IMR-90 (cell line): Measurements from ENCODE around the gene SLC38A3.

Experiments used
- CHD1 ChIP-seq: IDR thresholded peaks from 2 replicates; pipeline ENCODE4 v1.6.1; 2012; ENCODE audit warnings: low read depth, low read length, improper control_type of control experiment
- MAZ ChIP-seq: IDR thresholded peaks from 2 replicates; pipeline ENCODE4 v1.6.1; 2012; ENCODE audit warnings: low read depth, mild to moderate bottlenecking, low read length, improper control_type of control experiment, moderate library complexity, borderline replicate concordance
- MXI1 ChIP-seq: IDR thresholded peaks from 2 replicates; pipeline ENCODE4 v1.6.1; 2012; ENCODE audit warnings: low read depth, mild to moderate bottlenecking, low read length, moderate library complexity, borderline replicate concordance
- RCOR1 ChIP-seq: IDR thresholded peaks from 2 replicates; pipeline ENCODE4 v1.6.1; 2012; ENCODE audit warnings: mild to moderate bottlenecking, low read length, improper control_type of control experiment; ENCODE audit not compliant: insufficient replicate concordance
- TF ChIP-seq, protein P1 (sequence below): conservative IDR thresholded peaks from 2 replicates; pipeline ENCODE4 v1.5.1; 2012; ENCODE audit warnings: mild to moderate bottlenecking, low read depth, low read length, improper control_type of control experiment
- TF ChIP-seq, protein P2 (sequence below): fragments of 150-350 bp; IDR thresholded peaks from 2 replicates; pipeline ENCODE4 v1.6.1; 2017; ENCODE audit warnings: mild to moderate bottlenecking, antibody characterized with exemption, low read length, low read depth

DNA sequence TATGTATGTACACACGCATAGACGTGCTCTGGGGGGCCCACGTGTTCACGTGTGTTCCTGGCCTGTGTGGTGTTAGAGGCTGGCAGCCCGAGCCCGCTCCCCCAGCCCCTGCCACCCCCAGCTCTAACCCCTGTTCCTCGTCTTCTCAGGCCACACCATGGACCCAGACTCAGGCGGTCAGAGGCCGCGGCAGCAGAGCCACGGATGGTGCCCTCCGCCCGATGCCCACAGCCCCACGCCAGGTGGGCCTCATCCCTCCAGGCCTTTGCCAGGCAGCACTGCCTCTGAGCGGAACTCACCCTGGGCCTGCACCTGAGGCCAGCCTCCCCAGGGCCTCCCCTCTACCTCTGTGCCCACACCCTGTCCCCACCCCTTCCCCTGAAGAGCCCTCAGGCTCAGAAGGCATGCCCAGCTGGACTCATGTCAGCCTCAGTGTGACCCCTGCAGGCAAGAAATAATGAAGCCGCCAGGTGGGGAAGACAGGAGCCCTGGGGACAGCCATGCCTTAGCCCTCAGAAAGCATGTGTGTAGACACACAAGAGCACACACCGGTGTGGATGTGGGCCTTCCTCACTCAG lies 30.0 kb upstream of the SLC38A3 start:
- TF ChIP-seq, protein P1, sequence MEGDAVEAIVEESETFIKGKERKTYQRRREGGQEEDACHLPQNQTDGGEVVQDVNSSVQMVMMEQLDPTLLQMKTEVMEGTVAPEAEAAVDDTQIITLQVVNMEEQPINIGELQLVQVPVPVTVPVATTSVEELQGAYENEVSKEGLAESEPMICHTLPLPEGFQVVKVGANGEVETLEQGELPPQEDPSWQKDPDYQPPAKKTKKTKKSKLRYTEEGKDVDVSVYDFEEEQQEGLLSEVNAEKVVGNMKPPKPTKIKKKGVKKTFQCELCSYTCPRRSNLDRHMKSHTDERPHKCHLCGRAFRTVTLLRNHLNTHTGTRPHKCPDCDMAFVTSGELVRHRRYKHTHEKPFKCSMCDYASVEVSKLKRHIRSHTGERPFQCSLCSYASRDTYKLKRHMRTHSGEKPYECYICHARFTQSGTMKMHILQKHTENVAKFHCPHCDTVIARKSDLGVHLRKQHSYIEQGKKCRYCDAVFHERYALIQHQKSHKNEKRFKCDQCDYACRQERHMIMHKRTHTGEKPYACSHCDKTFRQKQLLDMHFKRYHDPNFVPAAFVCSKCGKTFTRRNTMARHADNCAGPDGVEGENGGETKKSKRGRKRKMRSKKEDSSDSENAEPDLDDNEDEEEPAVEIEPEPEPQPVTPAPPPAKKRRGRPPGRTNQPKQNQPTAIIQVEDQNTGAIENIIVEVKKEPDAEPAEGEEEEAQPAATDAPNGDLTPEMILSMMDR = no peak
- TF ChIP-seq, protein P2, sequence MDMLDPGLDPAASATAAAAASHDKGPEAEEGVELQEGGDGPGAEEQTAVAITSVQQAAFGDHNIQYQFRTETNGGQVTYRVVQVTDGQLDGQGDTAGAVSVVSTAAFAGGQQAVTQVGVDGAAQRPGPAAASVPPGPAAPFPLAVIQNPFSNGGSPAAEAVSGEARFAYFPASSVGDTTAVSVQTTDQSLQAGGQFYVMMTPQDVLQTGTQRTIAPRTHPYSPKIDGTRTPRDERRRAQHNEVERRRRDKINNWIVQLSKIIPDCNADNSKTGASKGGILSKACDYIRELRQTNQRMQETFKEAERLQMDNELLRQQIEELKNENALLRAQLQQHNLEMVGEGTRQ = no peak
- TF ChIP-seq CHD1 = no peak
- TF ChIP-seq RCOR1 = no peak
- no peak for TF ChIP-seq MAZ
- TF ChIP-seq MXI1 = no peak
